ENCODE results near the gene PRKCH.

GRCh38 chr14:61479746-61480502, 158.5 kb downstream of the PRKCH start:
- no peak for TF ChIP-seq POLR2AphosphoS5 (IDR thresholded peaks at IDR 0.05; ENCODE audit: borderline replicate concordance, low read depth, low read length)
- no peak for TF ChIP-seq EZH2 (IDR thresholded peaks at IDR 0.05)
- TF ChIP-seq FOXP2 (optimal IDR thresholded peaks at IDR 0.05; ENCODE audit: control extremely low read depth, extremely low read length, insufficient read depth), result no peak

Measured in SK-N-MC (cell line).